ENCODE results near the gene DTX2.
"Not testable (repeated sequence)": the region's sequence is repeated elsewhere in the genome, so short reads cannot be mapped to it uniquely, and the experiment has no call there.

The DTX2 gene

GRCh38 chr7:76512941-76513816 is 51.7 kb downstream of the DTX2 start:
- peak; percentile 44 for DNase-seq (ENCODE audit: low spot score)

GRCh38 chr7:76513817-76514799 is 52.6 kb downstream of the DTX2 start:
- DNase-seq (ENCODE audit: low spot score) = peak; percentile 2

- peak; percentile 3 for DNase-seq (ENCODE audit: low spot score)
Measured at GRCh38 chr7:76514926-76515771, 53.6 kb downstream of the DTX2 start.

- no peak for DNase-seq (ENCODE audit: low spot score)
Measured at GRCh38 chr7:76515999-76516443, 54.5 kb downstream of the DTX2 start.

- DNase-seq (ENCODE audit: low spot score) = not testable (repeated sequence)
Measured at GRCh38 chr7:76516932-76517331, 55.4 kb downstream of the DTX2 start.

GRCh38 chr7:76526183-76526582 is 64.7 kb downstream of the DTX2 start:
- not testable (repeated sequence) for DNase-seq (ENCODE audit: low spot score)

GRCh38 chr7:76531643-76532042 is 70.1 kb downstream of the DTX2 start:
- DNase-seq (ENCODE audit: low spot score) = not testable (repeated sequence)

GRCh38 chr7:76543197-76543596 is 81.7 kb downstream of the DTX2 start, which contains the start of gene SPDYE16:
TSS of gene SPDYE16 (minus strand) at chr7:76543297. CDS start at chr7:76541459, 1,838 bp downstream.
- not testable (repeated sequence) for DNase-seq (ENCODE audit: low spot score)

GRCh38 chr7:76549025-76549854 is 87.7 kb downstream of the DTX2 start:
- peak; percentile 98 for DNase-seq (ENCODE audit: low spot score)

- peak; percentile 20 for DNase-seq (ENCODE audit: low spot score)
Measured at GRCh38 chr7:76549855-76550248, 88.3 kb downstream of the DTX2 start.

- DNase-seq (ENCODE audit: low spot score) = not testable (repeated sequence)
Measured at GRCh38 chr7:76551992-76552391, 90.5 kb downstream of the DTX2 start.
